WERI-Rb-1 (cell line): ENCODE results near the gene LMO1.

Experiments used
- DNase-seq: peaks from one replicate; pipeline ENCODE4 v3.0.0-alpha.2; 2020
- H3K27ac ChIP-seq: fragments of 250-450 bp; sonication (Bioruptor Pico); 2 replicates; pipeline ENCODE4 v1.5.1; 2020; ENCODE audit warnings: mild to moderate bottlenecking, moderate library complexity
- H3K27me3 ChIP-seq: fragments of 250-450 bp; sonication (Bioruptor Pico); 2 replicates; pipeline ENCODE4 v1.5.1; 2021; ENCODE audit warnings: mild to moderate bottlenecking, low read depth, moderate library complexity; ENCODE audit not compliant: insufficient read depth, severe bottlenecking
- H3K36me3 ChIP-seq: fragments of 250-450 bp; sonication (Bioruptor Pico); 2 replicates; pipeline ENCODE4 v1.5.1; 2020; ENCODE audit warnings: mild to moderate bottlenecking, moderate library complexity
- H3K4me3 ChIP-seq: 2 replicates; pipeline ENCODE4 v1.5.1; 2011; ENCODE audit warnings: low read depth, mild to moderate bottlenecking, control low read depth, low read length
- H3K9me3 ChIP-seq: fragments of 250-450 bp; sonication (Bioruptor Pico); 2 replicates; pipeline ENCODE4 v1.5.1; 2021; ENCODE audit warnings: mild to moderate bottlenecking, moderate library complexity; ENCODE audit not compliant: severe bottlenecking
- CTCF ChIP-seq: IDR thresholded peaks from 2 replicates; pipeline ENCODE4 v1.5.1; 2011; ENCODE audit warnings: low read depth, mild to moderate bottlenecking, control low read depth, inconsistent platforms, low read length

Gene LMO1

GRCh38 chr11:8207080-8208000 lies 56.3 kb downstream of the LMO1 start:
- Histone ChIP-seq H3K36me3 (no peaks in the 10 kb centered on the region), H3K9me3 (no peaks in the 10 kb centered on the region), H3K4me3 (no peak overlapping the region), H3K27me3 (no peaks in the 10 kb centered on the region), H3K27ac (no peak overlapping the region)
- TF ChIP-seq CTCF: no peak
- no peak for DNase-seq

GRCh38 chr11:8206251-8207079 lies 57.2 kb downstream of the LMO1 start:
- no peak for TF ChIP-seq CTCF
- DNase-seq: no peak
- Histone ChIP-seq H3K9me3 (no peaks in the 10 kb centered on the region), H3K4me3 (no peak overlapping the region), H3K27me3 (no peaks in the 10 kb centered on the region), H3K36me3 (no peaks in the 10 kb centered on the region), H3K27ac (no peak overlapping the region)

GRCh38 chr11:8205566-8205965 lies 58.1 kb downstream of the LMO1 start:
- H3K36me3 ChIP-seq: no peaks in the 10 kb centered on the region
- no peak for DNase-seq
- H3K27ac ChIP-seq: no peak overlapping the region
- no peaks in the 10 kb centered on the region for H3K27me3 ChIP-seq
- TF ChIP-seq CTCF: no peak
- H3K9me3 ChIP-seq: no peaks in the 10 kb centered on the region
- no peak overlapping the region for H3K4me3 ChIP-seq

GRCh38 chr11:8204596-8204995 lies 59.1 kb downstream of the LMO1 start:
- H3K9me3 ChIP-seq: no peaks in the 10 kb centered on the region
- H3K36me3 ChIP-seq: no peaks in the 10 kb centered on the region
- DNase-seq: no peak
- no peak overlapping the region for H3K27ac ChIP-seq
- no peak overlapping the region for H3K4me3 ChIP-seq
- no peaks in the 10 kb centered on the region for H3K27me3 ChIP-seq
- no peak for TF ChIP-seq CTCF

- Histone ChIP-seq H3K9me3 (no peaks in the 10 kb centered on the region), H3K36me3 (no peaks in the 10 kb centered on the region), H3K27me3 (no peaks in the 10 kb centered on the region), H3K27ac (no peak overlapping the region), H3K4me3 (no peak overlapping the region)
- TF ChIP-seq CTCF: no peak
- DNase-seq: no peak
These were observed 59.7 kb downstream of the LMO1 start for GRCh38 chr11:8204025-8204424.
